GM18517 (cell line): ENCODE data around the gene MAN2A2.
"Not testable (repeated sequence)": the region's sequence is repeated elsewhere in the genome, so short reads cannot be mapped to it uniquely, and the experiment has no call there.

Experiments used
- ATAC-seq: cut with Tn5 transposase; IDR thresholded peaks from one replicate; pipeline ENCODE4 v1.9.1; 2021; ENCODE audit warnings: mild to moderate bottlenecking, moderate library complexity; ENCODE audit not compliant: unreplicated experiment

MAN2A2 gene

GRCh38 chr15:90871139-90871715 is 31.9 kb upstream of the MAN2A2 start:
- no peak for ATAC-seq

- ATAC-seq, result no peak
These were observed 31.2 kb upstream of the MAN2A2 start for GRCh38 chr15:90871716-90872485.

DNA sequence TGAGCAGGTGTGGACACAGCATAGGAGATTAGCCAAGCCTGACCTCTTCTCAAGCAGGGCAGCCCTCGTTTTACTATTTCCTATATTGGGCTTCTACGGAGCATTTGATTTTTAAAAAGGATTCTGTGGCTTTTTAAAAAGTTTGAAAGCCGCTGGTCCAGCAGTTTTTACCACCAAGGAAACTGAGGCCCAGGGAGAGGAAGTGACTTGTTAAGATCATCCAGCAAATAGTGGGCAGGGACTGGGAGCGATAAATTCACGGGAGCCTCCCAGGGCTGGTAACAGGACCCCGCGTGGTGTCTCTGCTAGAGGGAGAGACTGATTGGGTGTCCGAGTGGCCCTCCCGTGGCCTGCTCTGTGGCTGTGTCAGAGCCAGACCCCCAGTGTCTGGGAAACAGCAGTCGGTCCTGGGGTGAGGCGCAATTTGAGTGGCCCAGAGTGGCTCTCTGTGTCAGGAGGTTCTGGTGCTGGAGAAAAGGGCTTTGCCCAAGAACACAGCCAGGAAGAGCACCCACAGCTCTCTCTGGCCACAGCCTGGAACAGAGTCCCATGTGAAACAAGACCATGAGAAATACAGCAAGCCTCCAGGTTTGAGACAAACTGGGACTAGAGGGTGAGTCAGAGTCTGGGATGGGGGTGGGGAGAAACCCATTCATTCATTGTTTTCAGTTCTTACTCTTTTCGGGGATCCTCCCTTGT is 30.5 kb upstream of the MAN2A2 start:
- ATAC-seq, result no peak

GRCh38 chr15:90873488-90873997 is 29.6 kb upstream of the MAN2A2 start:
- no peak for ATAC-seq

- ATAC-seq, result no peak
These were observed 29.0 kb upstream of the MAN2A2 start for GRCh38 chr15:90873998-90874605.

GRCh38 chr15:90874986-90875385 is 28.1 kb upstream of the MAN2A2 start:
- ATAC-seq, result not testable (repeated sequence)

- no peak for ATAC-seq
These were observed 27.5 kb upstream of the MAN2A2 start for GRCh38 chr15:90875549-90875981.

DNA sequence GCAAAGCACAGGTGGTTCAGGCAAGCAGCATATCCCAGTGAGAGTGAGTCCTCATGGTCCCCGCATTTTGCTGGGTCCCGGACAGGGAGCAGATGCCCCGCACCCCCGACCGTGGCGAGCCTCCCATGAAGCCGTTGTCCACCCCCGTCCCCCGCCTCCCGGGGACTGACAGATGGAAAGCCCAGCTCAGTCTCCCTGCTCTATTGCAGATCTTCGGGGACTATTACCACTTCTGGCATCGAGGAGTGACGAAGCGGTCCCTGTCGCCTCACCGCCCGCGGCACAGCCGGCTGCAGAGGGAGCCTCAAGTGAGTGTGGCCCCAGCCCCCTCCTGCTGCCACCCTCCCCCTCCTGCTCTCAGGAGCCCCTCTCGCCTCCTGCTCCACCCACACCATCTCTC is 27.1 kb upstream of the MAN2A2 start:
- ATAC-seq, result no peak

GRCh38 chr15:90876512-90877170 is 26.5 kb upstream of the MAN2A2 start:
- no peak for ATAC-seq

- no peak for ATAC-seq
These were observed 25.8 kb upstream of the MAN2A2 start for GRCh38 chr15:90877315-90877714.

DNA sequence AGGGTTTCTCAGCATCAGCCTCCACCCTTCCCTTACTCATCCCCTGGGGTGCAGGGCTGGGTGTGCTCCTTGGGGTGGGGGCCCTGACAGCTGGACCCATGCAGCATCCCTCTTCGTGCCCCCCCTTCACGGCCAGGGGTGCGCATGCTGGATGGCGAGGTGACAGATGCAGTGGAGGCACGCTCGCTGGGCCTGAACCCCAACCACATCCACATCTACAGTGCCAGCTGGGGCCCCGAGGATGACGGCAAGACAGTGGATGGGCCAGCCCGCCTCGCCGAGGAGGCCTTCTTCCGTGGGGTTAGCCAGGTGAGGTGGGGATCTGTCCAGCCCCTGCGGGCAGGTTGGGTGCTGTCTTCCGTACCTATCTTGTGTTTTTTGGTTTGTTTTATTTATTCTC is 25.1 kb upstream of the MAN2A2 start:
- ATAC-seq, result no peak

GRCh38 chr15:90878660-90879059 is 24.4 kb upstream of the MAN2A2 start:
- ATAC-seq, result no peak

DNA sequence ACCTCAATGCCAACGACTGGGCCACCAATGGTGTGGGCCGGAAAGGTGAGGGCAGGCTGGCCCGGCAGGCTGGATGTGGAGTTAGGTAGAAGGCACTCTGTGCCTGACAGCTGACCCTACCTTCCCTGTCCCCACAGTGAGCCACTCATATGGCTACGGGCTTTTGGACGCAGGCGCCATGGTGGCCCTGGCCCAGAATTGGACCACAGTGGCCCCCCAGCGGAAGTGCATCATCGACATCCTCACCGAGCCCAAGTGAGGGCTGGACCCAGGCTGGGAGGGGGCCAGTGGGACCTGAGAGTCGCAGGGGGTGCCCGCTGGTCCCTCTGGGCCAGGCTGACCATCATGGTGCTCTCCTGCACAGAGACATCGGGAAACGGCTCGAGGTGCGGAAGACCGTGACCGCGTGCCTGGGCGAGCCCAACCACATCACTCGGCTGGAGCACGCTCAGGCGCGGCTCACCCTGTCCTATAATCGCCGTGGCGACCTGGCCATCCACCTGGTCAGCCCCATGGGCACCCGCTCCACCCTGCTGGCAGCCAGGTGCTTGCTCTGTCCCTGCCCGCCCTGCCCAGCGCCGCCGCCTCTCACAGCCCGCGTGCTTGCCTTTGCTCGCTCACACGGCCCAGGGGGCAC is 23.3 kb upstream of the MAN2A2 start:
- no peak for ATAC-seq

GRCh38 chr15:90880381-90881145 is 22.5 kb upstream of the MAN2A2 start:
- ATAC-seq, result no peak

DNA sequence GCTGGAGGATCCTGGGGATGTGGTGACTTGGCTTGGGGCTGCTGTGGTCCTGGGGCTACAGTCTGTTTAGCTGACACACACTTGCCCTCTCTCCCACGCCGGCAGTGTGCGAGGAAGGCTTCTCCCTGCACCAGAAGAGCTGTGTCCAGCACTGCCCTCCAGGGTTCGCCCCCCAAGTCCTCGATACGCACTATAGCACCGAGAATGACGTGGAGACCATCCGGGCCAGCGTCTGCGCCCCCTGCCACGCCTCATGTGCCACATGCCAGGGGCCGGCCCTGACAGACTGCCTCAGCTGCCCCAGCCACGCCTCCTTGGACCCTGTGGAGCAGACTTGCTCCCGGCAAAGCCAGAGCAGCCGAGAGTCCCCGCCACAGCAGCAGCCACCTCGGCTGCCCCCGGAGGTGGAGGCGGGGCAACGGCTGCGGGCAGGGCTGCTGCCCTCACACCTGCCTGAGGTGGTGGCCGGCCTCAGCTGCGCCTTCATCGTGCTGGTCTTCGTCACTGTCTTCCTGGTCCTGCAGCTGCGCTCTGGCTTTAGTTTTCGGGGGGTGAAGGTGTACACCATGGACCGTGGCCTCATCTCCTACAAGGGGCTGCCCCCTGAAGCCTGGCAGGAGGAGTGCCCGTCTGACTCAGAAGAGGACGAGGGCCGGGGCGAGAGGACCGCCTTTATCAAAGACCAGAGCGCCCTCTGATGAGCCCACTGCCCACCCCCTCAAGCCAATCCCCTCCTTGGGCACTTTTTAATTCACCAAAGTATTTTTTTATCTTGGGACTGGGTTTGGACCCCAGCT is 21.7 kb upstream of the MAN2A2 start:
- no peak for ATAC-seq

GRCh38 chr15:90881978-90882721 is 21.0 kb upstream of the MAN2A2 start:
- no peak for ATAC-seq

GRCh38 chr15:90882781-90883525 is 20.1 kb upstream of the MAN2A2 start:
- ATAC-seq, result no peak
